ENCODE data around the gene KDM4C.

The KDM4C gene

DNA sequence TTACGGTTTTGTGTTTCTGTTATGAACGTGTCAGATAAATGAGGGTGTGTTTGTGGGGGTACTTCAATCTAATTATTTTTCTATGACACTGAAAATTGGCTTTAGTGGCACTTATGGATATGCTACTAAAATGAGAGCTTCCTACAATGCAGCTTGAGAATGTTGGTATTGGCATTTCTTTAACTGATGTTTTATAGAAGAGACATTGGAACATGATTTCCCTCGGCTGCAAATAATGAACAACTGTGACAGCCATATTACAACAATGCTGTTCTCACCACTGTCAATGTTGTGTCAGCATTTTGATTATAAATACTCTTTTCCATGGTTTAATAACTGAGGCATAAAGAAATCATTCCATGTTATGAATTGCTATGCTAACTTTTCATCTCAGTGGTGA, 279.4 kb downstream of the KDM4C start:
- TF ChIP-seq, protein P1, sequence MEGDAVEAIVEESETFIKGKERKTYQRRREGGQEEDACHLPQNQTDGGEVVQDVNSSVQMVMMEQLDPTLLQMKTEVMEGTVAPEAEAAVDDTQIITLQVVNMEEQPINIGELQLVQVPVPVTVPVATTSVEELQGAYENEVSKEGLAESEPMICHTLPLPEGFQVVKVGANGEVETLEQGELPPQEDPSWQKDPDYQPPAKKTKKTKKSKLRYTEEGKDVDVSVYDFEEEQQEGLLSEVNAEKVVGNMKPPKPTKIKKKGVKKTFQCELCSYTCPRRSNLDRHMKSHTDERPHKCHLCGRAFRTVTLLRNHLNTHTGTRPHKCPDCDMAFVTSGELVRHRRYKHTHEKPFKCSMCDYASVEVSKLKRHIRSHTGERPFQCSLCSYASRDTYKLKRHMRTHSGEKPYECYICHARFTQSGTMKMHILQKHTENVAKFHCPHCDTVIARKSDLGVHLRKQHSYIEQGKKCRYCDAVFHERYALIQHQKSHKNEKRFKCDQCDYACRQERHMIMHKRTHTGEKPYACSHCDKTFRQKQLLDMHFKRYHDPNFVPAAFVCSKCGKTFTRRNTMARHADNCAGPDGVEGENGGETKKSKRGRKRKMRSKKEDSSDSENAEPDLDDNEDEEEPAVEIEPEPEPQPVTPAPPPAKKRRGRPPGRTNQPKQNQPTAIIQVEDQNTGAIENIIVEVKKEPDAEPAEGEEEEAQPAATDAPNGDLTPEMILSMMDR (IDR thresholded peaks at IDR 0.05; ENCODE audit: extremely low read depth, missing control alignments): no peak
- no peak for DNase-seq (ENCODE audit: low spot score)

DNA sequence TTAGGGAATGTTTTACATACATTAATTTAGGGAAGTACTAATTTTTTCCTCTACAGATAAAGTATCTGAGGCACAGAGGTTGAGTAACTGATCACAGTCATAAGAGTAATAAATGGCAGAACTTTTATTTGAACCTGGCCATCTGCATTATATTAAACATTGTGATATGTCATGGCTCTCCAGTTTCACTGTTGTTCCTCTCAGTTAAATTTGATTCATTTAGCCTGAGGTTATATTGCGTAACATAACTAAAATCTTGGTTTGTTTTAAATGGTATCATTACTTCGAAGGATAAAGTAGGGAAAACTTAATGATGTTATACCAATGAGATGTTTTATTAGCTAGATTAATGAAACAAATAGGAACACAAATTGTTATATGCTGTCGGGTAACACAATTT, 284.4 kb downstream of the KDM4C start:
- TF ChIP-seq, protein P1 (IDR thresholded peaks at IDR 0.05; ENCODE audit: extremely low read depth, missing control alignments): no peak
- no peak for DNase-seq (ENCODE audit: low spot score)

DNA sequence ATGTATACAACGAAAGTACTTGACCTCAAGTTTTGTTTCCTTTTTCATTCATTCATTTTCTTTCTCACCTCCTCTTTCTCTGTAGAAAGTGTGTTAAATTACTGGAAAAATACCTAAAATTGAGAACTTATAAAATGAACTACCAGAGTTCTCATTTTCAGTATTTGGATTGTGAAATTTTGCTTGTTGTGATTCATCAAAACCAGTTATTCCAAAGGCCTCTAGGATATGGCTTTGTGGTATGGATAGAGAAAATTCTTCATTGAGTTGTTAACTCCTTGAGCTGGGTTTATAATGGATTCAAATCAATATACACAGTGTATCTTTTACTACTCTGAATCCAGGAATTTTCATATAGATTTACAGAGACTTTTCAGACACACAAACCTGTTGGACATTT, 287.6 kb downstream of the KDM4C start:
- TF ChIP-seq, protein P1 (IDR thresholded peaks at IDR 0.05; ENCODE audit: extremely low read depth, missing control alignments): no peak
- no peak for DNase-seq (ENCODE audit: low spot score)

DNA sequence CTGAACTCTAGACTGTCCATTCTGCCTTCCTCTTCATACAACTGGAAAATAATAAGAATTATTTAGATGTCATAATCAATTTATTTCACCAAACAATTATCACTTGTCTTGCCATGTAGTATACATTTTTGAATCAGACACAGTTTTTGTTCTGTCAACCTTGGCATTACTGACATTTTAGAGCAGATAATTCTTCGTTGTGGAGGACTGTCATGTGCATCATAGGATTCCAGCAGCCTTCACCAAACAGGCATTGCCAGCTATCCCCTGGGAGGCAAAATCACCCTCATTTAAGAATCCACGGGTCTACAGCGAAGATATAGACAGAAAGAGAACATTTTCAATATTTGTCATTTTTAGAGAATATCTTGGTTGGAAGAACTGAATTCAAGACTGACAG, 293.9 kb downstream of the KDM4C start:
- DNase-seq (ENCODE audit: low spot score): no peak
- TF ChIP-seq, protein P1 (IDR thresholded peaks at IDR 0.05; ENCODE audit: extremely low read depth, missing control alignments): no peak

DNA sequence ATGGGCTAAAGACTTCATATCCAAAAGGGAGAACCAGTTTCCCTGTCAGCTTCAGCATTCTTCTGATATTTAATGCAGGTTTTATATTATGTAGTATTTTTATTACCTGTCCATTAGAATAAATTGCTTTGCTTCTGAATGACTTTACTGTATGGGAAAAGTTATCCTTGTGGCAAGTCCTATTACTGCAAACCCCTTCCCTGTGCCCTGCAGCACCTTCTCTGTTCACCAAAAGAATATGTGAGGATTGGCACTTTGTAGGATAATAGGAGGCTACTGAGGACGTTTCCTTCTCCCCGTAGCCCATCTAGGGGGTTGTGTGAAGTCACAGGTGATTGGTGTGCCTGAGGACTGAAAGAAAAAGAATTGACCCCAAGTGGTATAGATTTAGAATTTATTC, 296.1 kb downstream of the KDM4C start:
- TF ChIP-seq, protein P1 (IDR thresholded peaks at IDR 0.05; ENCODE audit: extremely low read depth, missing control alignments): no peak

DNA sequence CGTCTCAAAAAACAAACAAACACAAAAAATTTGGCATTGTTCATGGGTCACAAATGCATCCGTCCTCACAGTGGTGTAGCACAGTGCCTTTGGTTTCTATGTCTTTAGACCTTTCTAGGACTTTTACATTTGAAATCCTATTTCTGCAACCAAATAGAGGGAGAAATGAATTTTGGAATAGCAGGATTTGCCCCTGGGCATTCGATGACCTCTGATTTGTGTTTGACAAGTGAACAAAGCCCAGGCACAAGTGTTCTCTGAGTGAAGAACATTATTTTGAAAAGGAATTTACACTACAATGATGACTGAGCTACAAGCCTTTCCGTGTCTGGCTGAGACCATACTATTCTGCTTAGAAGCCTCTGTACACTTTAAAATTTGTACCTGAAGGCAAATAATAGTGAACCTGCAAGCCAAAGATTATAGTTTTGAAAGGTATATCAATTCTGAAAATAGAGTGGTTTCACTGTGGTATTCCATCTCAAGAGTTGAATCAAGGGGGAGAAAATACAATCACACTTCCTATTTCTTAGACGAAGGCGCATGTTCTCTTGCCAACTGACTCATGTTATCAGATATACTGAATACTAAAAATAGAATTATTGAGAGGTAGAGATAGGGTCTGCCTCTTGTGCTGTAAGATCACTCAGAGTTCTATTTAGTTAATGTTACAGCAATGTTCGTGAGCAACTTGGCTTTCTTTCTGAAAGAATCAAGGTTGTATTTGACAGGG, 297.6 kb downstream of the KDM4C start:
- TF ChIP-seq, protein P1 (IDR thresholded peaks at IDR 0.05; ENCODE audit: extremely low read depth, missing control alignments): no peak
- DNase-seq (ENCODE audit: low spot score): peak; percentile 3

More for the DNA sequence above, 296.1 kb downstream of the KDM4C start:
- no peak for DNase-seq (ENCODE audit: low spot score)

DNA sequence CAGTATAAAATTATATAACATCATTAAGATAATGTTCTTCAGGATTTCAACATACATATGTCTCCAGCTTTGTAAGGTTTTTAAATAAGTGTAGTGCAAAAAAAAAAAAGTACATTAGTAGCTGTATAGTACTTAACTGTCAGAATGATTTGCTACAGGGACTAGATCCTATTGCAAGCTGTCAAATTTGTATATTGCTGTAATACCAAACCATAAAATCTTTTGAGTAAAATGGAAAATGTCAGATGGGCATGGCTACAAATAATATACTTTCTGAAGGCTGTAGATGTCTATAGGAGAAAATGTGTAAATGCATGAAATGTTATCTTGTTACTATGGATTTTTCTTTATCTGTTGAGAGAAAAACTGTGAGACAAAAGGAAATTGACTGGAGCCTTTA, 298.5 kb downstream of the KDM4C start:
- TF ChIP-seq, protein P1 (IDR thresholded peaks at IDR 0.05; ENCODE audit: extremely low read depth, missing control alignments): no peak
- DNase-seq (ENCODE audit: low spot score): no peak

Measured in GM20000 (cell line).